H1 (cell line): ENCODE results near the gene KRT72. TPM values are rescaled to one million over a fixed set of nuclear protein-coding genes. Genes with fewer than 3 reads are reported as not detected.

Experiments
- CTCF ChIA-PET: fragments of 300-600 bp; sonication (Branson Sonifier 250); formaldehyde crosslinking; loops from one replicate; lab custom pipeline; 2021; ENCODE audit not compliant: partially characterized antibody; lab: Charles Lee
- POLR2A ChIA-PET: fragments of 300-600 bp; sonication (Branson Sonifier 250); formaldehyde crosslinking; loops from one replicate; lab custom pipeline; 2021; ENCODE audit warnings: inconsistent platforms; ENCODE audit not compliant: partially characterized antibody; lab: Charles Lee
- DNase-seq, 2 experiments: peaks; one replicate each; pipeline versions ENCODE4 v3.0.0 to v3.0.0-alpha.2; 2010 to 2022; ENCODE audit warnings: low spot score in 2 of 2, low read depth in 1 of 2, mixed read lengths in 1 of 2
- FAIRE-seq: peaks from 2 replicates; lab custom pipeline; 2011; peaks lifted over from hg19 to GRCh38; lab: Jason Lieb, UNC
- H2AFZ ChIP-seq: 2 replicates; pipeline ENCODE4 v1.8.1; 2012; ENCODE audit warnings: low read length, inconsistent platforms
- H2AK5ac ChIP-seq: 2 replicates; pipeline ENCODE4 v1.6.1; 2013; ENCODE audit warnings: low read depth, low read length
- H2BK120ac ChIP-seq: replicated peaks from 2 replicates; pipeline ENCODE3; 2013; ENCODE audit warnings: low read depth, low read length, inconsistent platforms
- H2BK12ac ChIP-seq: 2 replicates; pipeline ENCODE4 v1.6.1; 2013; ENCODE audit warnings: low read depth, low read length
- H2BK15ac ChIP-seq: 2 replicates; pipeline ENCODE4 v1.6.1; 2013; ENCODE audit warnings: low read length
- H2BK20ac ChIP-seq: 2 replicates; pipeline ENCODE4 v1.6.1; 2013; ENCODE audit warnings: low read length
- H2BK5ac ChIP-seq: 2 replicates; pipeline ENCODE4 v1.6.1; 2013; ENCODE audit warnings: low read depth, low read length
- H3K14ac ChIP-seq: 2 replicates; pipeline ENCODE4 v1.6.1; 2013; ENCODE audit warnings: inconsistent platforms; ENCODE audit not compliant: insufficient read length
- H3K18ac ChIP-seq: 2 replicates; pipeline ENCODE4 v1.6.1; 2013; ENCODE audit warnings: low read length; ENCODE audit errors: extremely low read depth
- H3K23ac ChIP-seq: 2 replicates; pipeline ENCODE4 v1.6.1; 2013; ENCODE audit warnings: inconsistent platforms; ENCODE audit not compliant: insufficient read length
- H3K23me2 ChIP-seq: 2 replicates; pipeline ENCODE4 v1.6.1; 2013; ENCODE audit warnings: low read depth, low read length
- H3K27ac ChIP-seq: 2 replicates; pipeline ENCODE4 v1.6.1; 2011; ENCODE audit warnings: low read depth, low read length, inconsistent platforms
- H3K27me3 ChIP-seq, 4 experiments: replicated peaks in 1 of 4; 1 replicate in 1 of 4; 2 replicates in 3 of 4; pipeline versions ENCODE4 v1.6.1 to v1.8.1; 2011 to 2013; ENCODE audit warnings: low read length in 3 of 4, mild to moderate bottlenecking in 3 of 4, inconsistent platforms in 2 of 4, mixed read lengths in 2 of 4, moderate library complexity in 1 of 4; ENCODE audit not compliant: control insufficient read depth in 3 of 4, insufficient read depth in 3 of 4; ENCODE audit errors: extremely low read depth in 1 of 4
- H3K36me3 ChIP-seq, 4 experiments: 2 replicates each; pipeline versions ENCODE4 v1.6.1 to v1.8.1; 2011 to 2013; ENCODE audit warnings: mild to moderate bottlenecking in 4 of 4, low read length in 3 of 4, moderate library complexity in 2 of 4, control low read depth in 1 of 4, inconsistent platforms in 1 of 4; ENCODE audit not compliant: insufficient read depth in 4 of 4, control insufficient read depth in 2 of 4
- H3K4ac ChIP-seq: replicated peaks from 2 replicates; pipeline ENCODE3; 2013; ENCODE audit warnings: low read length, low read depth, mixed read lengths, inconsistent platforms; ENCODE audit not compliant: insufficient read length
- H3K4me1 ChIP-seq, 4 experiments: replicated peaks in 1 of 4; 1 replicate in 1 of 4; 2 replicates in 3 of 4; pipeline versions ENCODE4 v1.6.1 to v1.8.1; 2011 to 2013; ENCODE audit warnings: low read length in 3 of 4, inconsistent platforms in 2 of 4, mixed read lengths in 1 of 4; ENCODE audit not compliant: insufficient read depth in 4 of 4, control insufficient read depth in 3 of 4
- H3K4me2 ChIP-seq, 2 experiments: 2 replicates each; pipeline versions ENCODE4 v1.6.1 to v1.8.1; 2011 to 2013; ENCODE audit warnings: low read depth in 2 of 2, low read length in 2 of 2, control low read depth in 1 of 2, inconsistent platforms in 1 of 2, mild to moderate bottlenecking in 1 of 2; ENCODE audit not compliant: insufficient read depth in 1 of 2
- H3K4me3 ChIP-seq, 4 experiments: fragments of 200-600, 300-600 bp in 1 of 4; sonication (generic), shearing (Covaris generic), sonication (Bioruptor Twin) in 1 of 4; 2 replicates each; pipeline versions ENCODE4 v1.5.1 to v1.8.1; 2011 to 2016; ENCODE audit warnings: low read length in 4 of 4, low read depth in 3 of 4, control low read depth in 2 of 4, inconsistent platforms in 2 of 4, mild to moderate bottlenecking in 2 of 4, mixed read lengths in 1 of 4, moderate library complexity in 1 of 4; ENCODE audit not compliant: insufficient read depth in 2 of 4; ENCODE audit errors: extremely low read depth in 1 of 4
- H3K56ac ChIP-seq: replicated peaks from 2 replicates; pipeline ENCODE3; 2013; ENCODE audit warnings: low read depth, mild to moderate bottlenecking, mixed read lengths, low read length, inconsistent platforms; ENCODE audit not compliant: insufficient read length
- H3K79me1 ChIP-seq: 2 replicates; pipeline ENCODE4 v1.6.1; 2013; ENCODE audit warnings: low read depth, low read length, control low read depth
- H3K79me2 ChIP-seq, 2 experiments: 2 replicates each; pipeline versions ENCODE4 v1.6.1 to v1.8.1; 2012 to 2013; ENCODE audit warnings: low read length in 2 of 2, mild to moderate bottlenecking in 2 of 2, inconsistent platforms in 1 of 2; ENCODE audit not compliant: insufficient read depth in 2 of 2, control insufficient read depth in 1 of 2
- H3K9ac ChIP-seq, 4 experiments: replicated peaks in 1 of 4; 1 replicate in 1 of 4; 2 replicates in 3 of 4; pipeline versions ENCODE4 v1.6.1 to v1.8.1; 2011 to 2013; ENCODE audit warnings: low read depth in 3 of 4, low read length in 3 of 4, control low read depth in 2 of 4, mild to moderate bottlenecking in 2 of 4, moderate library complexity in 2 of 4, inconsistent platforms in 1 of 4; ENCODE audit errors: extremely low read depth in 1 of 4
- H3K9me3 ChIP-seq, 2 experiments: 2 replicates each; pipeline versions ENCODE4 v1.6.1 to v1.8.1; 2012 to 2013; ENCODE audit warnings: mild to moderate bottlenecking in 2 of 2, moderate library complexity in 2 of 2, control low read depth in 1 of 2, inconsistent platforms in 1 of 2, low read depth in 1 of 2, low read length in 1 of 2, mixed read lengths in 1 of 2; ENCODE audit not compliant: insufficient read depth in 2 of 2
- H4K20me1 ChIP-seq, 2 experiments: replicated peaks in 1 of 2; 2 replicates each; pipeline versions ENCODE3 to v1.8.1; 2011 to 2013; ENCODE audit warnings: inconsistent platforms in 2 of 2, low read length in 2 of 2, mild to moderate bottlenecking in 1 of 2; ENCODE audit not compliant: insufficient read depth in 2 of 2, control insufficient read depth in 1 of 2
- H4K5ac ChIP-seq: 2 replicates; pipeline ENCODE4 v1.6.1; 2013; ENCODE audit warnings: low read length, low read depth, mixed read lengths, inconsistent platforms; ENCODE audit not compliant: insufficient read length
- H4K8ac ChIP-seq: 2 replicates; pipeline ENCODE4 v1.8.0; 2013; ENCODE audit warnings: mild to moderate bottlenecking, moderate library complexity, low read length, inconsistent platforms; ENCODE audit not compliant: insufficient read depth; ENCODE audit errors: extremely low read depth
- H4K91ac ChIP-seq: replicated peaks from 2 replicates; pipeline ENCODE3; 2013; ENCODE audit warnings: low read length, mixed read lengths, inconsistent platforms; ENCODE audit not compliant: insufficient read length
- CTBP2 ChIP-seq: IDR thresholded peaks from 2 replicates; pipeline ENCODE4 v1.7.0; 2011; ENCODE audit warnings: borderline replicate concordance, mild to moderate bottlenecking, moderate library complexity, mixed read lengths, low read length; ENCODE audit not compliant: insufficient read depth, insufficient read length
- GTF2F1 ChIP-seq: IDR thresholded peaks from 2 replicates; pipeline ENCODE4 v1.6.1; 2012; ENCODE audit warnings: low read depth, low read length, improper control_type of control experiment, borderline replicate concordance
- NANOG ChIP-seq: IDR thresholded peaks from 2 replicates; pipeline ENCODE4 v1.6.1; 2011; ENCODE audit warnings: low read length, low read depth, mild to moderate bottlenecking, inconsistent platforms; ENCODE audit not compliant: insufficient read depth, poor library complexity, severe bottlenecking
- RAD21 ChIP-seq, 2 experiments: IDR thresholded peaks in 1 of 2; conservative IDR thresholded peaks in 1 of 2; 2 replicates each; pipeline ENCODE4 v1.6.1; 2011; ENCODE audit warnings: low read depth in 2 of 2, low read length in 2 of 2, improper control_type of control experiment in 1 of 2, inconsistent platforms in 1 of 2, mild to moderate bottlenecking in 1 of 2, moderate library complexity in 1 of 2
- RXRA ChIP-seq: IDR thresholded peaks from 2 replicates; pipeline ENCODE4 v1.6.1; 2011; ENCODE audit warnings: low read depth, mild to moderate bottlenecking, low read length, moderate library complexity; ENCODE audit not compliant: insufficient read depth
- SP2 ChIP-seq: IDR thresholded peaks from 2 replicates; pipeline ENCODE4 v1.6.1; 2012; ENCODE audit warnings: mild to moderate bottlenecking, low read length, inconsistent platforms
- SRF ChIP-seq: IDR thresholded peaks from 2 replicates; pipeline ENCODE4 v1.6.1; 2011; ENCODE audit warnings: mild to moderate bottlenecking, low read depth, low read length, moderate library complexity
- TAF1 ChIP-seq: IDR thresholded peaks from 2 replicates; pipeline ENCODE4 v1.6.1; 2011; ENCODE audit warnings: mild to moderate bottlenecking, low read depth, low read length
- TAF7 ChIP-seq: optimal IDR thresholded peaks from 2 replicates; pipeline ENCODE3; 2011; ENCODE audit warnings: low read depth, mild to moderate bottlenecking, inconsistent platforms, low read length, moderate library complexity, borderline replicate concordance
- WGBS, 2 experiments: shearing (Covaris generic) in 1 of 2; methylation state at CpG; one replicate each; pipeline versions ENCODE4 v1.1.6 to v1.1.7; 2013 to 2015; ENCODE audit warnings: low lambda C conversion rate in 2 of 2, mixed read lengths in 2 of 2, inconsistent platforms in 1 of 2, low coverage in 1 of 2, missing lambda C conversion rate in 1 of 2; ENCODE audit not compliant: insufficient replicate concordance in 2 of 2, insufficient coverage in 1 of 2, insufficient read length in 1 of 2; ENCODE audit errors: extremely low coverage in 1 of 2, missing lambda C conversion rate in 1 of 2; 5-methylcytosine and 5-hydroxymethylcytosine counted together
- polyA plus RNA-seq, 7 experiments: library from polyadenylated mRNA; depleted of rRNA in 3 of 7; stranded (reverse) in 5 of 7; unstranded in 2 of 7; fragments of >200 nt in 5 of 7; fragments of 200-250 nt in 2 of 7; gene quantifications; 1 replicate in 5 of 7; 2 replicates in 1 of 7; 4 replicates in 1 of 7; pipeline versions ENCODE4 v1.2.1 to v1.2.3, GENCODE V29; 2011 to 2013; ENCODE audit warnings: missing spikeins in 2 of 7, mixed read lengths in 2 of 7
- total RNA-seq: library from RNA; stranded (reverse); fragmentation: NEBNext Ultra II Directional; extraction: Animal tissue kit (Norgen Biotek cat#: 25700); gene quantifications from 2 replicates; pipeline ENCODE4 v1.2.1, GENCODE V29; 2021

The KRT72 gene
- total and polyA plus RNA-seq, 2 of the 8 experiments (the other 6 are each of a cell fraction or from before 2014, with no cell fraction given) = not detected

DNA sequence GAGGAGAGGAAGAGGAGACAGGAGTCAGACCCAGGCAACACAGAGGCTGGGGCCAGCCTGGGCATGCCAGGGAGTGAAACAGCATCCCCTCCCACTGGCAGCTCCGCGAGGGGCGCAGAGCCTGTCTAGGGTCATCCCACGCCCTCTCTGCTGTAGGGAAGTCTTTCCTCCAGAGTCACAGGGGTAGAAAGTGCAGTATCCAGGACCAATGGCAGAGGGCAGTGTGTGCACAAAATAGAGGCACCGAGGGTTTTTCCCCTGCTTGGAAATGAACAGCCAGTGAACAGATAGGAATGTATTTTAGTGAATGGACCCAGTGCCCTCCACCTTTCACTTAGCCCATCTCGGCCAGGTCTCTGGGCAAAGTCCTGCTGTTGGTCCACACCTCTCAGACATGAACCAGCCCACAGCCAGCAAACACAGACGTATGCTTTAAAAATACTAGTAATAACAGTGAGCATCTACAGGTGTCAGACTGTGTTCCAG is 18.2 kb downstream of the KRT72 start:
- FAIRE-seq = peak; percentile 76
- CTCF ChIA-PET = interaction anchor here (0.7 to 23.2 kb wide), 61 partner anchors 8 to 442 kb away, joined by 3 to 502 read pairs (median 4); partner anchors contain the start of genes KRT6A, KRT74 and KRT85
- H3K79me2 ChIP-seq = no peaks in the 10 kb centered on the region
- no peak for TF ChIP-seq CTBP2
- no peak for TF ChIP-seq TAF1
- no peak for TF ChIP-seq RXRA
- TF ChIP-seq TAF7 = peak; percentile 29
- TF ChIP-seq NANOG = no peak
- peak; percentile 90 to 92 for TF ChIP-seq RAD21 (IDR thresholded peaks at IDR 0.05 in 1 of 2, conservative IDR thresholded peaks at IDR 0.05 in 1 of 2; ENCODE audit: low read depth in 2 of 2, low read length in 2 of 2)
- TF ChIP-seq GTF2F1 = no peak
- no peak for TF ChIP-seq SRF
- no peak for TF ChIP-seq SP2

More for the DNA sequence above, 18.2 kb downstream of the KRT72 start:
- no peak overlapping the region for H3K56ac ChIP-seq
- no peaks in the 10 kb centered on the region for H4K20me1 ChIP-seq
- H4K5ac ChIP-seq = no peak overlapping the region
- H3K4me1 ChIP-seq = no peaks in the 10 kb centered on the region
- H3K18ac ChIP-seq = no peak overlapping the region
- no peaks in the 10 kb centered on the region for H3K79me1 ChIP-seq
- H3K23me2 ChIP-seq = no peaks in the 10 kb centered on the region
- DNase-seq = peak; percentile 21 to 78
- H3K9me3 ChIP-seq = no peaks in the 10 kb centered on the region
- H3K36me3 ChIP-seq = no peaks in the 10 kb centered on the region
- H4K8ac ChIP-seq = 0 out of 2 replicates have a peak overlapping the region, but pooled peaks have one; percentile 29
- no peak overlapping the region for H3K14ac ChIP-seq
- no peak overlapping the region for H3K23ac ChIP-seq
- no peak overlapping the region for H3K4ac ChIP-seq
- H2BK20ac ChIP-seq = no peak overlapping the region
- peak overlapping the region in 1 of 2 experiments; percentile 13; a peak in 1 of 4 replicates for H3K4me2 ChIP-seq
- POLR2A ChIA-PET = no interaction called here
- no peak overlapping the region for H3K4me3 ChIP-seq
- WGBS, 2 experiments = 35% methylated on average over 7 of the region's 7 CpGs; no CpG with 5 or more reads in 1 of the 2 experiments
- 0 out of 2 replicates have a peak overlapping the region, but pooled peaks have one; percentile 77 for H2BK15ac ChIP-seq
- no peak overlapping the region for H3K27ac ChIP-seq
- H3K27me3 ChIP-seq = no peaks in the 10 kb centered on the region; a peak in 1 of 7 replicates
- no peak overlapping the region for H4K91ac ChIP-seq
- H2BK120ac ChIP-seq = no peak overlapping the region
- no peak overlapping the region for H2AK5ac ChIP-seq
- peak overlapping the region; percentile 23; the same call in 1 of the 2 replicates for H2BK12ac ChIP-seq
- peak overlapping the region; percentile 26; the same call in 1 of the 2 replicates for H2BK5ac ChIP-seq
- peak overlapping the region; percentile 54; the same call in 1 of the 2 replicates for H2AFZ ChIP-seq
- H3K9ac ChIP-seq = no peak overlapping the region
